H1 (cell line): ENCODE measurements around the gene OAT. TPM values are rescaled to one million over a fixed set of nuclear protein-coding genes. Genes with fewer than 3 reads are reported as not detected.

Experiments
- BRCA1 ChIP-seq: IDR thresholded peaks from 2 replicates; pipeline ENCODE4 v1.6.1; 2012; ENCODE audit warnings: low read depth, low read length, improper control_type of control experiment
- EZH2 ChIP-seq: fragments of 200-600 bp; sonication (generic); IDR thresholded peaks from 2 replicates; pipeline ENCODE4 v1.7.1; 2012; ENCODE audit warnings: low read depth, mild to moderate bottlenecking, moderate library complexity, low read length, inconsistent platforms; ENCODE audit not compliant: severe bottlenecking
- FOSL1 ChIP-seq: IDR thresholded peaks from 2 replicates; pipeline ENCODE4 v1.6.1; 2011; ENCODE audit warnings: mild to moderate bottlenecking, low read depth, low read length, moderate library complexity; ENCODE audit not compliant: insufficient read depth
- NRF1 ChIP-seq: IDR thresholded peaks from 2 replicates; pipeline ENCODE4 v1.6.1; 2011; ENCODE audit warnings: mild to moderate bottlenecking, low read depth, low read length, improper control_type of control experiment
- RNF2 ChIP-seq: fragments of 200-900, 300-1000 bp; sonication (generic); IDR thresholded peaks from 2 replicates; pipeline ENCODE4 v1.7.1; 2016; ENCODE audit warnings: borderline replicate concordance, low read depth, mild to moderate bottlenecking, antibody characterized with exemption, low read length; ENCODE audit not compliant: poor library complexity, severe bottlenecking; ENCODE audit errors: missing control alignments
- SIRT6 ChIP-seq: IDR thresholded peaks from one replicate; pipeline ENCODE4 v1.7.1; 2012; ENCODE audit warnings: low read length, inconsistent platforms
- polyA plus RNA-seq, 7 experiments: library from polyadenylated mRNA; depleted of rRNA in 3 of 7; stranded (reverse) in 5 of 7; unstranded in 2 of 7; fragments of >200 nt in 5 of 7; fragments of 200-250 nt in 2 of 7; gene quantifications; 1 replicate in 5 of 7; 2 replicates in 1 of 7; 4 replicates in 1 of 7; pipeline versions ENCODE4 v1.2.1 to v1.2.3, GENCODE V29; 2011 to 2013; ENCODE audit warnings: missing spikeins in 2 of 7, mixed read lengths in 2 of 7
- total RNA-seq: library from RNA; stranded (reverse); fragmentation: NEBNext Ultra II Directional; extraction: Animal tissue kit (Norgen Biotek cat#: 25700); gene quantifications from 2 replicates; pipeline ENCODE4 v1.2.1, GENCODE V29; 2021
- TF ChIP-seq, protein P1 (sequence below): fragments of 300-600 bp; sonication (generic); IDR thresholded peaks from 2 replicates; pipeline ENCODE4 v1.7.1; 2012; ENCODE audit warnings: low read length, moderate library complexity, mild to moderate bottlenecking, inconsistent platforms; ENCODE audit not compliant: insufficient replicate concordance
- TF ChIP-seq, protein P2 (sequence below): IDR thresholded peaks from 2 replicates; pipeline ENCODE4 v1.6.1; 2012; ENCODE audit warnings: inconsistent platforms
- TF ChIP-seq, protein P3 (sequence below): IDR thresholded peaks from 2 replicates; pipeline ENCODE4 v1.6.1; 2012; ENCODE audit warnings: low read length, inconsistent platforms

OAT gene
- total and polyA plus RNA-seq, 2 of the 8 experiments (the other 6 are each of a cell fraction or from before 2014, with no cell fraction given), result 67.8 to 121 TPM

DNA sequence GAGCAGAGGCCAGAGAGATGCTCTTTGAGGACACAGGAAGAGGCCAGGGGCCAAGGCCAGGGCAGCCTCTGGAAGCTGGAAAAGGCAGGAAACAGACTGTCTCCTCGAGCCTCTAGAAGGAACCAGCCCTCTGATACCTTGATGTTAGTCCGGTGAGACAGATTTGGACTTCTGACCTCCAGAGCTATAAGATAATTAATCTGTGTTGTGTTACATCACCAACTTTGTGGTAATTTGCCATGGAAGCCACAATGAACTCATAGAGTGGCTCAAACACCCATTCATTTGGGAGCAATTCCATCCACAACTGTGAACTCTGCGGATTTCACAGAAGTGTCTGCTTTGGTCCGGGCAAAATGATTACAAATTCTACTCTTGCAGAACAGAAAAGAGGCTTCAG is 48.7 kb downstream of the OAT start (continued):
- TF ChIP-seq, protein P1, sequence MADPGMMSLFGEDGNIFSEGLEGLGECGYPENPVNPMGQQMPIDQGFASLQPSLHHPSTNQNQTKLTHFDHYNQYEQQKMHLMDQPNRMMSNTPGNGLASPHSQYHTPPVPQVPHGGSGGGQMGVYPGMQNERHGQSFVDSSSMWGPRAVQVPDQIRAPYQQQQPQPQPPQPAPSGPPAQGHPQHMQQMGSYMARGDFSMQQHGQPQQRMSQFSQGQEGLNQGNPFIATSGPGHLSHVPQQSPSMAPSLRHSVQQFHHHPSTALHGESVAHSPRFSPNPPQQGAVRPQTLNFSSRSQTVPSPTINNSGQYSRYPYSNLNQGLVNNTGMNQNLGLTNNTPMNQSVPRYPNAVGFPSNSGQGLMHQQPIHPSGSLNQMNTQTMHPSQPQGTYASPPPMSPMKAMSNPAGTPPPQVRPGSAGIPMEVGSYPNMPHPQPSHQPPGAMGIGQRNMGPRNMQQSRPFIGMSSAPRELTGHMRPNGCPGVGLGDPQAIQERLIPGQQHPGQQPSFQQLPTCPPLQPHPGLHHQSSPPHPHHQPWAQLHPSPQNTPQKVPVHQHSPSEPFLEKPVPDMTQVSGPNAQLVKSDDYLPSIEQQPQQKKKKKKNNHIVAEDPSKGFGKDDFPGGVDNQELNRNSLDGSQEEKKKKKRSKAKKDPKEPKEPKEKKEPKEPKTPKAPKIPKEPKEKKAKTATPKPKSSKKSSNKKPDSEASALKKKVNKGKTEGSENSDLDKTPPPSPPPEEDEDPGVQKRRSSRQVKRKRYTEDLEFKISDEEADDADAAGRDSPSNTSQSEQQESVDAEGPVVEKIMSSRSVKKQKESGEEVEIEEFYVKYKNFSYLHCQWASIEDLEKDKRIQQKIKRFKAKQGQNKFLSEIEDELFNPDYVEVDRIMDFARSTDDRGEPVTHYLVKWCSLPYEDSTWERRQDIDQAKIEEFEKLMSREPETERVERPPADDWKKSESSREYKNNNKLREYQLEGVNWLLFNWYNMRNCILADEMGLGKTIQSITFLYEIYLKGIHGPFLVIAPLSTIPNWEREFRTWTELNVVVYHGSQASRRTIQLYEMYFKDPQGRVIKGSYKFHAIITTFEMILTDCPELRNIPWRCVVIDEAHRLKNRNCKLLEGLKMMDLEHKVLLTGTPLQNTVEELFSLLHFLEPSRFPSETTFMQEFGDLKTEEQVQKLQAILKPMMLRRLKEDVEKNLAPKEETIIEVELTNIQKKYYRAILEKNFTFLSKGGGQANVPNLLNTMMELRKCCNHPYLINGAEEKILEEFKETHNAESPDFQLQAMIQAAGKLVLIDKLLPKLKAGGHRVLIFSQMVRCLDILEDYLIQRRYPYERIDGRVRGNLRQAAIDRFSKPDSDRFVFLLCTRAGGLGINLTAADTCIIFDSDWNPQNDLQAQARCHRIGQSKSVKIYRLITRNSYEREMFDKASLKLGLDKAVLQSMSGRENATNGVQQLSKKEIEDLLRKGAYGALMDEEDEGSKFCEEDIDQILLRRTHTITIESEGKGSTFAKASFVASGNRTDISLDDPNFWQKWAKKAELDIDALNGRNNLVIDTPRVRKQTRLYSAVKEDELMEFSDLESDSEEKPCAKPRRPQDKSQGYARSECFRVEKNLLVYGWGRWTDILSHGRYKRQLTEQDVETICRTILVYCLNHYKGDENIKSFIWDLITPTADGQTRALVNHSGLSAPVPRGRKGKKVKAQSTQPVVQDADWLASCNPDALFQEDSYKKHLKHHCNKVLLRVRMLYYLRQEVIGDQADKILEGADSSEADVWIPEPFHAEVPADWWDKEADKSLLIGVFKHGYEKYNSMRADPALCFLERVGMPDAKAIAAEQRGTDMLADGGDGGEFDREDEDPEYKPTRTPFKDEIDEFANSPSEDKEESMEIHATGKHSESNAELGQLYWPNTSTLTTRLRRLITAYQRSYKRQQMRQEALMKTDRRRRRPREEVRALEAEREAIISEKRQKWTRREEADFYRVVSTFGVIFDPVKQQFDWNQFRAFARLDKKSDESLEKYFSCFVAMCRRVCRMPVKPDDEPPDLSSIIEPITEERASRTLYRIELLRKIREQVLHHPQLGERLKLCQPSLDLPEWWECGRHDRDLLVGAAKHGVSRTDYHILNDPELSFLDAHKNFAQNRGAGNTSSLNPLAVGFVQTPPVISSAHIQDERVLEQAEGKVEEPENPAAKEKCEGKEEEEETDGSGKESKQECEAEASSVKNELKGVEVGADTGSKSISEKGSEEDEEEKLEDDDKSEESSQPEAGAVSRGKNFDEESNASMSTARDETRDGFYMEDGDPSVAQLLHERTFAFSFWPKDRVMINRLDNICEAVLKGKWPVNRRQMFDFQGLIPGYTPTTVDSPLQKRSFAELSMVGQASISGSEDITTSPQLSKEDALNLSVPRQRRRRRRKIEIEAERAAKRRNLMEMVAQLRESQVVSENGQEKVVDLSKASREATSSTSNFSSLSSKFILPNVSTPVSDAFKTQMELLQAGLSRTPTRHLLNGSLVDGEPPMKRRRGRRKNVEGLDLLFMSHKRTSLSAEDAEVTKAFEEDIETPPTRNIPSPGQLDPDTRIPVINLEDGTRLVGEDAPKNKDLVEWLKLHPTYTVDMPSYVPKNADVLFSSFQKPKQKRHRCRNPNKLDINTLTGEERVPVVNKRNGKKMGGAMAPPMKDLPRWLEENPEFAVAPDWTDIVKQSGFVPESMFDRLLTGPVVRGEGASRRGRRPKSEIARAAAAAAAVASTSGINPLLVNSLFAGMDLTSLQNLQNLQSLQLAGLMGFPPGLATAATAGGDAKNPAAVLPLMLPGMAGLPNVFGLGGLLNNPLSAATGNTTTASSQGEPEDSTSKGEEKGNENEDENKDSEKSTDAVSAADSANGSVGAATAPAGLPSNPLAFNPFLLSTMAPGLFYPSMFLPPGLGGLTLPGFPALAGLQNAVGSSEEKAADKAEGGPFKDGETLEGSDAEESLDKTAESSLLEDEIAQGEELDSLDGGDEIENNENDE, result no peak
- TF ChIP-seq FOSL1 (no peak), NRF1 (no peak), BRCA1 (no peak), SIRT6 (no peak), RNF2 (no peak), EZH2 (no peak)
- TF ChIP-seq, protein P2, sequence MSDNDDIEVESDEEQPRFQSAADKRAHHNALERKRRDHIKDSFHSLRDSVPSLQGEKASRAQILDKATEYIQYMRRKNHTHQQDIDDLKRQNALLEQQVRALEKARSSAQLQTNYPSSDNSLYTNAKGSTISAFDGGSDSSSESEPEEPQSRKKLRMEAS, result no peak
- TF ChIP-seq, protein P3, sequence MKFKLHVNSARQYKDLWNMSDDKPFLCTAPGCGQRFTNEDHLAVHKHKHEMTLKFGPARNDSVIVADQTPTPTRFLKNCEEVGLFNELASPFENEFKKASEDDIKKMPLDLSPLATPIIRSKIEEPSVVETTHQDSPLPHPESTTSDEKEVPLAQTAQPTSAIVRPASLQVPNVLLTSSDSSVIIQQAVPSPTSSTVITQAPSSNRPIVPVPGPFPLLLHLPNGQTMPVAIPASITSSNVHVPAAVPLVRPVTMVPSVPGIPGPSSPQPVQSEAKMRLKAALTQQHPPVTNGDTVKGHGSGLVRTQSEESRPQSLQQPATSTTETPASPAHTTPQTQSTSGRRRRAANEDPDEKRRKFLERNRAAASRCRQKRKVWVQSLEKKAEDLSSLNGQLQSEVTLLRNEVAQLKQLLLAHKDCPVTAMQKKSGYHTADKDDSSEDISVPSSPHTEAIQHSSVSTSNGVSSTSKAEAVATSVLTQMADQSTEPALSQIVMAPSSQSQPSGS, result no peak
